Suppressor macrophage treated with lipopolysaccharide for 1 hour (primary cell): Measurements from ENCODE around the gene LIN28B.
A peak's percentile ranks its signal among the peaks of the same experiment; 100 is the strongest.
"Not testable (repeated sequence)": the region's sequence is repeated elsewhere in the genome, so short reads cannot be mapped to it uniquely, and the experiment has no call there.

Experiments used
- DNase-seq, 3 donors: peaks; one replicate each; pipeline ENCODE4 v3.0.0-alpha.2; 2020 to 2022

Gene LIN28B

GRCh38 chr6:104957301-104958177 is 632 bp downstream of the LIN28B start:
- DNase-seq: no peak

- DNase-seq: no peak
Measured at GRCh38 chr6:104958178-104959025, 1.5 kb downstream of the LIN28B start.

- DNase-seq: no peak
Measured at GRCh38 chr6:104959026-104959858, 2.3 kb downstream of the LIN28B start.

GRCh38 chr6:104969108-104969507 is 12.2 kb downstream of the LIN28B start:
- no peak for DNase-seq

GRCh38 chr6:104969785-104970581 is 13.1 kb downstream of the LIN28B start:
- DNase-seq: peak in 1 of 3 donors; percentile 23

- DNase-seq: no peak
Measured at GRCh38 chr6:104973404-104973803, 16.5 kb downstream of the LIN28B start.

GRCh38 chr6:104983296-104983695 is 26.4 kb downstream of the LIN28B start:
- no peak for DNase-seq

- no peak for DNase-seq
Measured at GRCh38 chr6:104983776-104984175, 26.9 kb downstream of the LIN28B start.

GRCh38 chr6:104984831-104985230 is 27.9 kb downstream of the LIN28B start:
- DNase-seq: no peak

GRCh38 chr6:104985875-104986274 is 29.0 kb downstream of the LIN28B start:
- DNase-seq: not testable (repeated sequence)

GRCh38 chr6:104986625-104987024 is 29.7 kb downstream of the LIN28B start:
- no peak for DNase-seq

GRCh38 chr6:104987218-104987617 is 30.3 kb downstream of the LIN28B start:
- DNase-seq: no peak

- DNase-seq: no peak
Measured at GRCh38 chr6:104990085-104990484, 33.2 kb downstream of the LIN28B start.

- not testable (repeated sequence) for DNase-seq
Measured at GRCh38 chr6:104991062-104991461, 34.2 kb downstream of the LIN28B start.

GRCh38 chr6:104993576-104993975 is 36.7 kb downstream of the LIN28B start:
- not testable (repeated sequence) for DNase-seq

- DNase-seq: no peak
Measured at GRCh38 chr6:104995989-104996617, 39.2 kb downstream of the LIN28B start.

GRCh38 chr6:105001063-105001462 is 44.2 kb downstream of the LIN28B start:
- DNase-seq: no peak

- DNase-seq: no peak
Measured at GRCh38 chr6:105001906-105002305, 45.0 kb downstream of the LIN28B start.

GRCh38 chr6:105005451-105005850 is 48.5 kb downstream of the LIN28B start:
- peak; percentile 19 to 24 (median 22) for DNase-seq

GRCh38 chr6:105013459-105013858 is 56.6 kb downstream of the LIN28B start:
- not testable (repeated sequence) for DNase-seq

- no peak for DNase-seq
Measured at GRCh38 chr6:105014448-105014847, 57.5 kb downstream of the LIN28B start.
